Fibroblast of upper back skin (primary cell): Measurements from ENCODE around the gene DLG2.
"Not testable (repeated sequence)": the region's sequence is repeated elsewhere in the genome, so short reads cannot be mapped to it uniquely, and the experiment has no call there.

ENCODE experiments used
- DNase-seq: peaks from one replicate; pipeline ENCODE4 v3.0.0-alpha.2; 2013

Gene DLG2

GRCh38 chr11:84889556-84889955 is 737.6 kb downstream of the DLG2 start:
- no peak for DNase-seq

GRCh38 chr11:84887055-84887629 is 740.0 kb downstream of the DLG2 start:
- peak; percentile 42 for DNase-seq

GRCh38 chr11:84886344-84886743 is 740.8 kb downstream of the DLG2 start:
- no peak for DNase-seq

- no peak for DNase-seq
Measured at GRCh38 chr11:84884836-84885235, 742.3 kb downstream of the DLG2 start.

GRCh38 chr11:84882056-84882455 is 745.1 kb downstream of the DLG2 start:
- no peak for DNase-seq

GRCh38 chr11:84871116-84871515 is 756.0 kb downstream of the DLG2 start:
- peak; percentile 24 for DNase-seq

GRCh38 chr11:84870486-84870885 is 756.7 kb downstream of the DLG2 start:
- no peak for DNase-seq

GRCh38 chr11:84866922-84867321 is 760.2 kb downstream of the DLG2 start:
- DNase-seq = no peak

- DNase-seq = peak; percentile 42
Measured at GRCh38 chr11:84865791-84866535, 761.2 kb downstream of the DLG2 start.

- DNase-seq = peak; percentile 48
Measured at GRCh38 chr11:84865257-84865656, 761.9 kb downstream of the DLG2 start.

- no peak for DNase-seq
Measured at GRCh38 chr11:84857746-84858145, 769.4 kb downstream of the DLG2 start.

GRCh38 chr11:84855508-84856245 is 771.5 kb downstream of the DLG2 start:
- peak; percentile 92 for DNase-seq

- no peak for DNase-seq
Measured at GRCh38 chr11:84854498-84854880, 772.7 kb downstream of the DLG2 start.

GRCh38 chr11:84853841-84854497 is 773.2 kb downstream of the DLG2 start:
- no peak for DNase-seq

GRCh38 chr11:84847842-84848241 is 779.3 kb downstream of the DLG2 start:
- no peak for DNase-seq

GRCh38 chr11:84840201-84840600 is 786.9 kb downstream of the DLG2 start:
- DNase-seq = not testable (repeated sequence)

- DNase-seq = no peak
Measured at GRCh38 chr11:84837402-84838069, 789.6 kb downstream of the DLG2 start.

- no peak for DNase-seq
Measured at GRCh38 chr11:84836371-84836770, 790.8 kb downstream of the DLG2 start.

- no peak for DNase-seq
Measured at GRCh38 chr11:84833488-84834088, 793.6 kb downstream of the DLG2 start.

GRCh38 chr11:84830372-84830771 is 796.8 kb downstream of the DLG2 start:
- DNase-seq = no peak

- DNase-seq = peak; percentile 34
Measured at GRCh38 chr11:84829162-84829561, 798.0 kb downstream of the DLG2 start.

- no peak for DNase-seq
Measured at GRCh38 chr11:84828616-84829015, 798.5 kb downstream of the DLG2 start.
